Liver (tissue), 9 donors: Measurements from ENCODE around the gene LPAR6. TPM values are rescaled to one million over a fixed set of nuclear protein-coding genes. Genes with fewer than 3 reads are reported as not detected.

Experiments used
- DNase-seq: peaks from one replicate; pipeline ENCODE4 v3.0.0-alpha.2; 2017; ENCODE audit warnings: low spot score
- H3K27ac ChIP-seq, 2 donors: one replicate each; pipeline ENCODE4 v1.7.0; 2013; ENCODE audit warnings: inconsistent platforms in 2 of 2, low read length in 2 of 2, control low read depth in 1 of 2, low read depth in 1 of 2, mild to moderate bottlenecking in 1 of 2
- H3K27me3 ChIP-seq, 4 donors: one replicate each; pipeline versions ENCODE4 v1.6.1 to v1.7.0; 2013; ENCODE audit warnings: low read length in 3 of 4, inconsistent platforms in 1 of 4, mild to moderate bottlenecking in 1 of 4, moderate library complexity in 1 of 4; ENCODE audit not compliant: control insufficient read depth in 4 of 4, insufficient read depth in 4 of 4
- H3K36me3 ChIP-seq, 4 donors: one replicate each; pipeline versions ENCODE4 v1.6.1 to v1.7.0; 2013; ENCODE audit warnings: low read length in 3 of 4, mild to moderate bottlenecking in 3 of 4, low read depth in 1 of 4, moderate library complexity in 1 of 4; ENCODE audit not compliant: control insufficient read depth in 4 of 4, insufficient read depth in 3 of 4
- H3K4me1 ChIP-seq, 4 donors: one replicate each; pipeline versions ENCODE4 v1.6.1 to v1.7.0; 2013; ENCODE audit warnings: low read length in 3 of 4, mild to moderate bottlenecking in 3 of 4, moderate library complexity in 1 of 4; ENCODE audit not compliant: control insufficient read depth in 4 of 4, insufficient read depth in 4 of 4
- H3K4me3 ChIP-seq, 3 donors: one replicate each; pipeline versions ENCODE4 v1.6.1 to v1.7.0; 2013; ENCODE audit warnings: low read length in 3 of 3, control low read depth in 1 of 3, low read depth in 1 of 3, mild to moderate bottlenecking in 1 of 3
- H3K9ac ChIP-seq, 2 donors: one replicate each; pipeline ENCODE4 v1.7.0; 2013; ENCODE audit warnings: low read length in 2 of 2, mild to moderate bottlenecking in 2 of 2, moderate library complexity in 2 of 2, control low read depth in 1 of 2, low read depth in 1 of 2
- H3K9me3 ChIP-seq, 4 donors: one replicate each; pipeline versions ENCODE4 v1.6.1 to v1.7.0; 2013; ENCODE audit warnings: low read length in 3 of 4; ENCODE audit not compliant: control insufficient read depth in 4 of 4
- CTCF ChIP-seq: fragments of 150-350 bp; IDR thresholded peaks from 2 replicates; pipeline ENCODE4 v1.5.1; 2017; ENCODE audit warnings: improper control_type of control experiment, low read depth, low read length; ENCODE audit not compliant: missing input control
- EGR1 ChIP-seq, 2 donors: IDR thresholded peaks; 2 replicates each; pipeline ENCODE4 v1.6.1; 2016 to 2018; ENCODE audit warnings: antibody characterized with exemption in 2 of 2, low read depth in 2 of 2
- FOXA1 ChIP-seq: IDR thresholded peaks from 2 replicates; pipeline ENCODE4 v1.6.1; 2016; ENCODE audit warnings: antibody characterized with exemption
- FOXA2 ChIP-seq: IDR thresholded peaks from 2 replicates; pipeline ENCODE4 v1.6.1; 2016; ENCODE audit warnings: antibody characterized with exemption
- GABPA ChIP-seq, 2 donors: IDR thresholded peaks in 1 of 2; conservative IDR thresholded peaks in 1 of 2; 2 replicates each; pipeline ENCODE4 v1.6.1; 2016; ENCODE audit warnings: antibody characterized with exemption in 2 of 2, mild to moderate bottlenecking in 1 of 2, moderate library complexity in 1 of 2
- HNF4A ChIP-seq, 2 donors: conservative IDR thresholded peaks; 2 replicates each; pipeline ENCODE4 v1.6.1; 2016; ENCODE audit warnings: antibody characterized with exemption in 2 of 2, mild to moderate bottlenecking in 2 of 2
- HNF4G ChIP-seq: IDR thresholded peaks from 2 replicates; pipeline ENCODE4 v1.6.1; 2016; ENCODE audit warnings: antibody characterized with exemption
- JUND ChIP-seq, 2 donors: IDR thresholded peaks; 2 replicates each; pipeline ENCODE4 v1.6.1; 2016; ENCODE audit warnings: antibody characterized with exemption in 2 of 2
- NR2F2 ChIP-seq: IDR thresholded peaks from 2 replicates; pipeline ENCODE4 v1.6.1; 2016; ENCODE audit warnings: antibody characterized with exemption
- RAD21 ChIP-seq, 2 donors: IDR thresholded peaks; 2 replicates each; pipeline ENCODE4 v1.6.1; 2016; ENCODE audit warnings: antibody characterized with exemption in 2 of 2, mild to moderate bottlenecking in 2 of 2
- RXRA ChIP-seq, 2 donors: IDR thresholded peaks; 2 replicates each; pipeline ENCODE4 v1.6.1; 2017 to 2018; ENCODE audit warnings: antibody characterized with exemption in 2 of 2, mild to moderate bottlenecking in 1 of 2
- SP1 ChIP-seq: IDR thresholded peaks from 2 replicates; pipeline ENCODE4 v1.6.1; 2018; ENCODE audit warnings: antibody characterized with exemption, mild to moderate bottlenecking
- TAF1 ChIP-seq: conservative IDR thresholded peaks from 2 replicates; pipeline ENCODE4 v1.6.1; 2016; ENCODE audit warnings: antibody characterized with exemption, mild to moderate bottlenecking
- YY1 ChIP-seq: IDR thresholded peaks from 2 replicates; pipeline ENCODE4 v1.6.1; 2016; ENCODE audit warnings: antibody characterized with exemption, mild to moderate bottlenecking
- ZBTB33 ChIP-seq: IDR thresholded peaks from 2 replicates; pipeline ENCODE4 v1.6.1; 2016; ENCODE audit warnings: antibody characterized with exemption
- WGBS: extraction: QIAGEN DNeasy Blood & Tissue Kit; methylation state at CpG from one replicate; pipeline ENCODE4 v1.1.7; 2013; 5-methylcytosine and 5-hydroxymethylcytosine counted together
- polyA plus RNA-seq, 2 donors: library from polyadenylated mRNA; stranded (reverse) in 1 of 2; unstranded in 1 of 2; fragments of 200-250 nt in 1 of 2; fragments of >200 nt in 1 of 2; fragmentation: Nextera tagmentation in 1 of 2; extraction: Ambion mirVana in 1 of 2; gene quantifications; one replicate each; pipeline versions ENCODE4 v1.2.1 to v1.2.3, GENCODE V29; 2013 to 2015
- total RNA-seq, 2 donors: library from RNA; depleted of rRNA; stranded (reverse); fragments of >200 nt; gene quantifications; one replicate each; pipeline ENCODE4 v1.2.3, GENCODE V29; 2014
- donor health status: healthy.
- donor health status: healthy.
- donor health status: healthy.
- donor health status: healthy.
- donor health status: healthy.

The LPAR6 gene
- total and polyA plus RNA-seq, 4 donors: 5.9 to 12.4 (median 9.5) TPM

- no peak for DNase-seq
- no peak overlapping the region for H3K27ac ChIP-seq
- H3K27me3 ChIP-seq: no peaks in the 10 kb centered on the region
- H3K4me3 ChIP-seq: no peak overlapping the region
- 74% methylated on average over 2 of the region's 2 CpGs for WGBS
- H3K9me3 ChIP-seq: no peaks in the 10 kb centered on the region
- no peaks in the 10 kb centered on the region for H3K36me3 ChIP-seq
- no peak overlapping the region for H3K9ac ChIP-seq
- TF ChIP-seq GABPA (IDR thresholded peaks at IDR 0.05 in 1 of 2, conservative IDR thresholded peaks at IDR 0.05 in 1 of 2) (no peak), JUND (IDR thresholded peaks at IDR 0.05) (no peak), FOXA1 (no peak)
- no peaks in the 10 kb centered on the region for H3K4me1 ChIP-seq
Observed at GRCh38 chr13:48402325-48402932, 10.5 kb downstream of the LPAR6 start.

GRCh38 chr13:48401480-48401879 is 11.4 kb downstream of the LPAR6 start:
- TF ChIP-seq YY1 (no peak), FOXA2 (no peak), GABPA (IDR thresholded peaks at IDR 0.05 in 1 of 2, conservative IDR thresholded peaks at IDR 0.05 in 1 of 2) (no peak), HNF4A (conservative IDR thresholded peaks at IDR 0.05) (no peak), RAD21 (IDR thresholded peaks at IDR 0.05) (no peak)
- Histone ChIP-seq H3K4me1 (no peaks in the 10 kb centered on the region), H3K27ac (no peak overlapping the region), H3K4me3 (no peak overlapping the region), H3K36me3 (no peaks in the 10 kb centered on the region), H3K9me3 (no peaks in the 10 kb centered on the region), H3K27me3 (no peaks in the 10 kb centered on the region), H3K9ac (no peak overlapping the region)
- 66% methylated on average over 2 of the region's 2 CpGs for WGBS
- DNase-seq: no peak

GRCh38 chr13:48400850-48401291 is 12.0 kb downstream of the LPAR6 start:
- Histone ChIP-seq H3K27ac (no peak overlapping the region), H3K36me3 (no peaks in the 10 kb centered on the region), H3K9me3 (no peaks in the 10 kb centered on the region), H3K4me3 (no peak overlapping the region), H3K27me3 (no peaks in the 10 kb centered on the region), H3K4me1 (no peaks in the 10 kb centered on the region), H3K9ac (no peak overlapping the region)
- TF ChIP-seq ZBTB33: no peak
- TF ChIP-seq YY1: peak; percentile 28
- peak; percentile 18 to 33 for TF ChIP-seq RAD21 (IDR thresholded peaks at IDR 0.05)
- DNase-seq: no peak
- WGBS: 40% methylated on average over 1 of the region's 1 CpG

GRCh38 chr13:48400090-48400694 is 12.7 kb downstream of the LPAR6 start:
- Histone ChIP-seq H3K9me3 (no peaks in the 10 kb centered on the region), H3K4me1 (no peaks in the 10 kb centered on the region), H3K27ac (no peak overlapping the region), H3K4me3 (no peak overlapping the region), H3K27me3 (no peaks in the 10 kb centered on the region), H3K36me3 (no peaks in the 10 kb centered on the region), H3K9ac (no peak overlapping the region)
- WGBS: 76% methylated on average over 2 of the region's 2 CpGs
- DNase-seq: no peak
- TF ChIP-seq FOXA2 (no peak), NR2F2 (no peak), FOXA1 (no peak), RAD21 (IDR thresholded peaks at IDR 0.05) (no peak), ZBTB33 (no peak), CTCF (no peak), GABPA (IDR thresholded peaks at IDR 0.05 in 1 of 2, conservative IDR thresholded peaks at IDR 0.05 in 1 of 2) (no peak), TAF1 (no peak), RXRA (IDR thresholded peaks at IDR 0.05) (no peak), JUND (IDR thresholded peaks at IDR 0.05) (no peak), SP1 (no peak), HNF4G (no peak), EGR1 (IDR thresholded peaks at IDR 0.05; ENCODE audit: low read depth in 2 of 2) (no peak)
